GM12801 (cell line): ENCODE measurements around the gene ATP5F1E.

Experiments used
- TF ChIP-seq, protein P1 (sequence below): IDR thresholded peaks from one replicate; pipeline ENCODE4 v1.5.1; 2011; ENCODE audit warnings: control low read depth; ENCODE audit not compliant: insufficient read length; ENCODE audit errors: extremely low read depth

ATP5F1E gene

DNA sequence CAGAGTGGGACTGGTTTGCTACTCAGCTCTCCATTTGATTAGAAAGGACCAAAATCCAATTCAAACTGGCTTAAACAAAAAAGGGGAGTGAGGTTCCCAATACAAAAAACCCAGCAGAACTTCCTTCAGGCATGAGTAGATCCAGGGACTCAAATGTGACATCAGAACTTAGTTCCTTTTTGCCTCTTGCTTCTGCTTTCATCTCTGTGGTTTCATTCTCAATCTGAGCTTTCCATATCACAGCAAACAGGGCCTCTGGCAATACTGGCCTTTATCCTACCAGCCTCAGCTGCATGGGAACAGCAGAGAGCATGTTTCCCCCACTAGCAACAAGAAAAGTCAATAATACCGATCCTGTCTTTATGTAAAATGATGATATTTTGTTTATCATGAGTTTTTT lies 39.1 kb upstream of the ATP5F1E start:
- TF ChIP-seq, protein P1, sequence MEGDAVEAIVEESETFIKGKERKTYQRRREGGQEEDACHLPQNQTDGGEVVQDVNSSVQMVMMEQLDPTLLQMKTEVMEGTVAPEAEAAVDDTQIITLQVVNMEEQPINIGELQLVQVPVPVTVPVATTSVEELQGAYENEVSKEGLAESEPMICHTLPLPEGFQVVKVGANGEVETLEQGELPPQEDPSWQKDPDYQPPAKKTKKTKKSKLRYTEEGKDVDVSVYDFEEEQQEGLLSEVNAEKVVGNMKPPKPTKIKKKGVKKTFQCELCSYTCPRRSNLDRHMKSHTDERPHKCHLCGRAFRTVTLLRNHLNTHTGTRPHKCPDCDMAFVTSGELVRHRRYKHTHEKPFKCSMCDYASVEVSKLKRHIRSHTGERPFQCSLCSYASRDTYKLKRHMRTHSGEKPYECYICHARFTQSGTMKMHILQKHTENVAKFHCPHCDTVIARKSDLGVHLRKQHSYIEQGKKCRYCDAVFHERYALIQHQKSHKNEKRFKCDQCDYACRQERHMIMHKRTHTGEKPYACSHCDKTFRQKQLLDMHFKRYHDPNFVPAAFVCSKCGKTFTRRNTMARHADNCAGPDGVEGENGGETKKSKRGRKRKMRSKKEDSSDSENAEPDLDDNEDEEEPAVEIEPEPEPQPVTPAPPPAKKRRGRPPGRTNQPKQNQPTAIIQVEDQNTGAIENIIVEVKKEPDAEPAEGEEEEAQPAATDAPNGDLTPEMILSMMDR, result no peak

- TF ChIP-seq, protein P1, result no peak
Measured at GRCh38 chr20:59069026-59069425, 36.9 kb upstream of the ATP5F1E start.

DNA sequence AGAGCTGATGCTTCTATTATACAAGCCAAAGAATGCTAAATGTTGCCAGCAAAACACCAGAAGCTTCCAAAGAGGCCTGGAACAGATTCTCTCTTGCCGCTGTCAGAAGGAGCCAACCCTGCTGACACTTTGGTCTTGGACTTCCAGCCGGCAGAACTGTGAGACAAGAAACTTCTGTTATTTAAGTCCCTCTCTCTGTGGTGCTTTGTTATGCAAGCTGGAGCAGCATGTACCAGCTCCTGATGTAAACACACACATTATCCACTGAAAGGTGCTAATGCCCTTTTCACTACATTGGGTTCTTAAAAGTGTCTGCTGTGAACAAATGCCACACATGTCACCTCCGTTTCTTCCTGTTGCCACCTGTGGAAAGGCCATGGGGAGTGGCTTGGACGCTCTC lies 36.4 kb upstream of the ATP5F1E start:
- TF ChIP-seq, protein P1, result no peak

GRCh38 chr20:59064214-59064722 lies 32.1 kb upstream of the ATP5F1E start:
- TF ChIP-seq, protein P1, result no peak

DNA sequence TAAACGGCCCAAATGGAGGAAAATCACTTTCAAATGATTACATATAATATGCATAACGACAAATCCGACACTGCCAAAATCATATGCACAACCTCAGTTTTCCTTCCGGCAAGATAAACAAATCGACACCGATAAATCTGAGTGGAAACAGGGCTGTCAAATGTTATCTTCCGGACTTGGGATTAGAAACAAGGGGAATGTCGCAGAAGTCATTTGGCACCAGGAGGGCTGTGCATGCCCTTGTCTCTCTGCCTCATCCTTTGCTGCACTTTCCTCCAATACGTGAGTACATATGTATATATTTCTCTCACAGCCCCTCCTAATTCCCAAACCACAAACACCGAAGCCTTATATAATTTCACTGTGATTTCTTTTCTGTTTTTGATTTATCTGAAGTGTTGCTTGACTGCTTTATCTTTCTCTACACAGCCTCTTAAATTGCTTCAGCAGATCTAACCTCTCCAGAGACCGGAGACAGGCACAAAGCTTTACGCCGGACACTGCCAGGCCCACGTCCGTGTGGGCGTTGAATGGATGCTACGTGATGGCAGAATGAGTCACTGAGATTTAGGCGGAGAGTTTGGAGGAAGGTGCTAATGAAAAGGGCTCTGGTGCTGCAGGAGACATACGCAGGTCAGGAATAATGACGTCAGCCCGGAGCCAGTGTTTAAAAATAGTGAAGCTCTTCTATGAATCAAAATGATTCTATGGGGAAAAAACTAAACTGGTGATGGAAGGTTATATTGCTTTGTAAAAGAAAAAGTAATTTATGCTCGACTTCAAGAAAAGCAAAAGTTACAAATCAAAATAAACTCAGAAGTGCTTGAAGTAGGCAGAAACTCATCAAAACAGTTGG lies 31.5 kb upstream of the ATP5F1E start:
- TF ChIP-seq, protein P1, result no peak

- TF ChIP-seq, protein P1, result no peak
Measured at GRCh38 chr20:59062081-59062480, 29.9 kb upstream of the ATP5F1E start.

DNA sequence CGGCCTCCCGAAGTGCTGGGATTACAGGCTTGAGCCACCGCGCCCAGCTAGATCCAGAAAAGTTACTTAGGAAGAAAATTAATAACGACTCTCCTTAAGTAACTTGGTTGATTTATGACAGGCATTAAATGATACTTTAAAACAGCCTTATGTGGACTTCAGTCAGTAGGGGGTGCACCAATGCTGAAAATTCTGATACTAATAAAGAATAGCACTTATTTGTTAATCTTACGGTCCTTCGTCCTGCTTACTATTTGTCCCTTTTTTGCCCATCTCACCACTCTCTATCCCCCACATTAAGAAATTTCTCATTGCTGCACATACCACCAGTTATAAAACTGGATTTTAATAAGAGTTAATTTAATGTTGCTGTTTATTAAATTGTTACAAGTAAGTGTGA lies 23.2 kb upstream of the ATP5F1E start:
- TF ChIP-seq, protein P1, result no peak
